HG02885 (cell line): ENCODE measurements around the gene NUDT7.
A peak's percentile ranks its signal among the peaks of the same experiment; 100 is the strongest.

ENCODE experiments used
- ATAC-seq: cut with Tn5 transposase; IDR thresholded peaks from one replicate; pipeline ENCODE4 v1.9.1; 2021; ENCODE audit warnings: mild to moderate bottlenecking; ENCODE audit not compliant: unreplicated experiment, poor library complexity

Gene NUDT7

GRCh38 chr16:77767826-77768225, 45.5 kb downstream of the NUDT7 start:
- no peak for ATAC-seq

- ATAC-seq, result no peak
Measured at GRCh38 chr16:77775911-77776909, 53.9 kb downstream of the NUDT7 start.

GRCh38 chr16:77777745-77778144, 55.4 kb downstream of the NUDT7 start:
- no peak for ATAC-seq

GRCh38 chr16:77780378-77780837, 58.1 kb downstream of the NUDT7 start:
- no peak for ATAC-seq

- ATAC-seq, result no peak
Measured at GRCh38 chr16:77781091-77781490, 58.8 kb downstream of the NUDT7 start.

GRCh38 chr16:77782694-77783093, 60.4 kb downstream of the NUDT7 start:
- peak; percentile 52 for ATAC-seq

GRCh38 chr16:77784441-77785372, 62.4 kb downstream of the NUDT7 start:
- no peak for ATAC-seq

GRCh38 chr16:77785373-77785764, 63.1 kb downstream of the NUDT7 start:
- ATAC-seq, result no peak

GRCh38 chr16:77786186-77786847, 64.0 kb downstream of the NUDT7 start:
- no peak for ATAC-seq

GRCh38 chr16:77787452-77787851, 65.1 kb downstream of the NUDT7 start:
- no peak for ATAC-seq

GRCh38 chr16:77788181-77789084, 66.1 kb downstream of the NUDT7 start, which contains the start of gene VAT1L:
TSS of gene VAT1L (plus strand) at chr16:77788564. CDS start at chr16:77788683, 119 bp downstream.
- ATAC-seq, result no peak

- ATAC-seq, result no peak
Measured at GRCh38 chr16:77789085-77790008, 67.0 kb downstream of the NUDT7 start.

GRCh38 chr16:77790009-77790372, 67.7 kb downstream of the NUDT7 start:
- no peak for ATAC-seq

- ATAC-seq, result no peak
Measured at GRCh38 chr16:77790912-77791311, 68.6 kb downstream of the NUDT7 start.
